ENCODE results near the gene POU5F2. TPM values are rescaled to one million over a fixed set of nuclear protein-coding genes. Genes with fewer than 3 reads are reported as not detected.

The POU5F2 gene
- total and polyA plus RNA-seq, 8 donors: 0.03 to 8.3 (median 2.6) TPM; not detected in 1

GRCh38 chr5:93704996-93705395 is 36.4 kb downstream of the POU5F2 start:
- DNase-seq: peak in 1 of 2 donors; percentile 25
- Histone ChIP-seq H3K27me3 (no peaks in the 10 kb centered on the region), H3K4me1 (no peaks in the 10 kb centered on the region), H3K27ac (no peak overlapping the region), H3K4me3 (no peak overlapping the region), H3K9me3 (no peaks in the 10 kb centered on the region), H3K36me3 (no peaks in the 10 kb centered on the region)
- TF ChIP-seq POLR2A (IDR thresholded peaks at IDR 0.05) (no peak), EP300 (IDR thresholded peaks at IDR 0.05) (no peak), POLR2AphosphoS5 (IDR thresholded peaks at IDR 0.05) (no peak), CTCF (IDR thresholded peaks at IDR 0.05) (no peak)
- intact Hi-C loops (cut with DNase I; ENCODE audit: low total_unique reads): no loop called here

- Histone ChIP-seq H3K27ac (no peak overlapping the region), H3K27me3 (no peaks in the 10 kb centered on the region), H3K4me1 (no peaks in the 10 kb centered on the region), H3K4me3 (no peak overlapping the region), H3K36me3 (peaks cover 0 to 11% (median 0%) of the 10 kb centered on the region in 4 donors), H3K9me3 (no peaks in the 10 kb centered on the region)
- intact Hi-C loops (cut with DNase I; ENCODE audit: low total_unique reads): no loop called here
- TF ChIP-seq POLR2A (IDR thresholded peaks at IDR 0.05) (no peak), EP300 (IDR thresholded peaks at IDR 0.05) (no peak), POLR2AphosphoS5 (IDR thresholded peaks at IDR 0.05) (no peak), CTCF (IDR thresholded peaks at IDR 0.05) (no peak)
- 81 to 97% (median 95%) methylated on average over 4 of the region's 4 CpGs for WGBS, 5 donors
- DNase-seq: no peak
Measured at GRCh38 chr5:93691997-93692396, 49.4 kb downstream of the POU5F2 start.

Other genes starting within 250 kb of the POU5F2 start
- gene NR2F1-AS1, start 160.4 kb downstream of the POU5F2 start, total RNA-seq: 10 to 100 TPM in 4 of 5 donors, 1 to 10 TPM in 1; 4.3 to 40.8 (median 15.8) TPM
- 10 to 100 TPM in 2 of 3 donors, 1 to 10 TPM in 1; 9.7 to 19.6 (median 12.7) TPM for gene NR2F1-AS1, start 160.4 kb downstream of the POU5F2 start, polyA plus RNA-seq
- 100 to 1,000 TPM in 1 of 5 donors, 10 to 100 TPM in 3, under 1 TPM in 1; 0.87 to 115 (median 20.4) TPM for gene NR2F1, start 158.4 kb downstream of the POU5F2 start, total RNA-seq
- gene NR2F1, start 158.4 kb downstream of the POU5F2 start, polyA plus RNA-seq: 10 to 100 TPM; 10.7 to 25.7 (median 24.3) TPM